Measurements from ENCODE around the gene NELFA. TPM values are rescaled to one million over a fixed set of nuclear protein-coding genes. Genes with fewer than 3 reads are reported as not detected.

NELFA gene
- 15.5 TPM for total RNA-seq
- long read RNA-seq, transcript NELFA-202 (11 exons, 3,343 nt), result major isoform, 84 of 111 reads
- long read RNA-seq, partial matches to known transcripts, result 12 of 111 reads
- long read RNA-seq, other reads (novel, unspliced or antisense), result 13 of 111 reads

DNA sequence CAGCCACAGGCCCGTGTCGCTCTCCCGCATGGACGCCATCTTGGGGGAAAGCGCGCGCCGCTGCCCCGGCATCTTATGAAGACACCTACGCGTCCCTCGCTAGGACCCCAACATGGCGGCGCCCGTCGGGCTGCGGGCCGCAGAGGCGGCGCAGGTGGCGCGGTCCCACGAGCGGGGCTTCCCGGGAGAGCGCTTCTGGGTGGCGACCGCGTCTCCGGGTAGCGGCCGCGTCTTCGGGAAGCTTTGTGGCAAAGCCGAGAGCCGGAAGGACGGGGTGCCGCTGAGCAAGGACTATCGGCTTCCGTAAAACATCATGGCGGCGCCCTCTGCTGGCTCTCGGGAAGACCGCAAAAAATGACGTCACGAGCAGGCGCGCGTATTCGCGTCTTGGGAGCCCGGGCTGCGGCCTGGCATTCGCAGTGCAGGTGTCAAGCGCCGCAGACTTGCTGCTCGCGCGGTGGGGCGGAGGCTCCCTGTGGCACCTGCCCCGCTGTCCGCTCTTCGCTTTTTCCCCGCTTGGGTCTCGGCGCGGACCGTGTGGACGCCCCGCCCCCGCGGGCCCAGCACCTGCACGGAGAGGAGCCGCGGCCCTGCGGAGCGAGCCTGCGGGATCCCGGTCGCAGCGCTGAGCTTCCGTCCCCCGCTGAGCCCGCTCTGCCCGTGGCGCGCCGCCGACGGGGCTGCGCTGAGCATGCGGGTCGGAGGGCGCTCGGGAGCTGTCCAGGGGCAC lies at the start of gene NELFA:
Gene NELFA, minus strand, starts transcription at position 54 of the 730 bp plus-strand sequence. Its CDS starts 15 bp downstream, at position 39.
- DNase-seq (ENCODE audit: low spot score), result peak; percentile 98

DNA sequence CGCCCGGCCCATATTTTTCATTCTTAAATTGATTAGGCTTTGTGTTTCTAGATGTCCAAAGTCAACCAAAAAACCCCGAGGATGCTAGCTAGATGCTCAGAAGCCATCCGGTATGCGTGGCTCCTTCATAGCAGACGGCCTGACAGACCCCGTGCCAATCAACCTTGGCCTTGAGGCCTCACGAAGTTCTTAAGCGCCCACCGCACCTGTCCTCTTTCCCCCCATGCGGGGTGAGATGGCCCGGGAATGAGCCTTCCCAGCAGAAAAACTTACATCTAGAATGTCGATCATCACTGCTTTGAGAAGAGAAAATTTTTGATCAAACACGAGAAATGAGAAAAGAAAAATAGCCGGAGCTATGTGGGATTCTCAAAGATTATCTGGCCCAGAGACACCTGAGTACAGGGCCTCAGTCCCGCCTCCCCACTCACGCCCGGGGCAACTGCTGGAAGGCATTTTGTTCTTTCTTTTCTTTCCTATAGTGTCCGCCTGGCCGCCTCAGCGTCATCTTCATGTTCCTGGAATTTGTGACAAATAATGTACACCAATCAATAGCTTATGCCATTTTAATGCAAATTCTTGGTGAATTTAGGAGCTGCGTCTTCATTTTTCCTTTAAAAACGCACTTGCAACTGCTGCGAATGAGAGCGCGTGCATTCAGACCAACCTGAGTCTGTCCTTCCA lies 48.8 kb upstream of the NELFA start:
- DNase-seq (ENCODE audit: low spot score), result no peak

DNA sequence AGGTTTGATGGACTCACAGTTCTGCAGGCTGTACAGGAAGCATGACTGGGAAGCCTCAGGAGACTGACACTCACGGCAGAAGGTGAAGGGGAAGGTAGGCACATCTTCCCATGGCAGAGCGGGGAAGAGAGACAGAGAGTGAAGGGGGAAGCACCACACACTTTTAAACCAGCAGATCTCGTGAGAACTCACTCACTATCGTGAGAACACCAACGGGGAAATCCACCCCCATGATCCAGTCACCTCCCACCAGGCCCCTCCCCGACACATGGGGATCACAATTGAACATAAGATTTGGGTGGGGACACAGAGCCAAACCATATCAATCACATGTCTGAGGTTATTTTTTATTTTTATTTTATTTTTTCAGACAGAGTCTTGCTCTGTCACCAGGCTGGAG lies 45.4 kb upstream of the NELFA start:
- no peak for DNase-seq (ENCODE audit: low spot score)

DNA sequence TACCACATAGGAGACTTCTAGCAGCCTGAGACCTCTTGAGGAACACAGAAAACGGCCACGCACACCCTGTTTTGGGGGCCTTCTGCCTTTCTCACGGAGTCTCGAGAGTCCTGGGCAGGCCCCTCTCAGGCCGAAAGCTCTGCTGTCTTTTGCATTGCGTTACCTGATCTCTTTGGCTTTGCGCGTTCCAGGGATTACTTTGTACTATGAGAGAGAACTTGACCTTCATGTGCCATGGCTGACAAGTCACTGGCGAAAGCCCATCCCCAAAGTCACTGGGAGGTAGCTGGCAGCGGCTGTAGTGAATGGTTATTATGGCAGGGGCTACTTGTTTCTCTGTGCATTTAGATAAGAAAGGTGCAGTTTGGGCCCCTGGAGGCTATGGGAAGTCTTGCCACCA lies 42.3 kb upstream of the NELFA start:
- DNase-seq (ENCODE audit: low spot score), result peak; percentile 37

DNA sequence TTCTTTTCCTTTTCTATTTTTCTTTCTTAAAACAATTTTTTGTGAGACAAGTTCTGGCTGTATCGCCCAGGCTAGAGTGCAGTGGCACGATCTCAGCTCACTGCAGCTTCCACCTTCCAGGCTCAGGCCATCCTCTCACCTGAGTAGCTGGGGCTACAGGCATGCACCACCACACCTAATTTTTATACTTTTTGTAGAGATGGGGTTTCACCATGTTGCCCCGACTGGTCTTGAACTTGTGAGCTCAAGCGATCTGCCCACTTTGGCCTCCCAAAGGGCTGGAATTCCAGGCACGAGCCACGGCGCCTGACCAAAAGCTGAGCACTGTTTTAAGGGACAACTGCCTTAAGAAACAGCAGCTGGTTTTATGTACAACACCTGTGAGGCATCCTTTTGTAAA lies 41.0 kb upstream of the NELFA start:
- DNase-seq (ENCODE audit: low spot score), result peak; percentile 77

DNA sequence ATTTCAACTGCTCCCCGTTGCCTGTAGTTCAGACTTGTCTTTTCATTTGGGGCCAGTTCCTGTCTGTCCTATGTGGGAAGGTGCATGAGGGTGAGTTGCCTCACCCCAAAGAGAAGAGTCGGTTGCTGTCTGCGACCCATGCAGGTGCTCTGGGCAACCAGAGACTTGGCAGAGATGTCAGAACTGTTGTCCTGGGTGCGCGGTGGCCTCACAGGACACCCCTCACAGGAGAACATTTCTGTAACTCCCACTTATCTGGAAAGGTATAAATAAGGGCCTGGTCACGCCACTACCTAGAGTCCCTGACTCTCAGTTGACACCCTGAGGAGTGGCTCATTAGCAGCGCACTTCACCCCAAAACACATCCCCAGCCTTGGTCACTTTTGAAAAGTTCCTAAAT lies 40.6 kb upstream of the NELFA start:
- no peak for DNase-seq (ENCODE audit: low spot score)

DNA sequence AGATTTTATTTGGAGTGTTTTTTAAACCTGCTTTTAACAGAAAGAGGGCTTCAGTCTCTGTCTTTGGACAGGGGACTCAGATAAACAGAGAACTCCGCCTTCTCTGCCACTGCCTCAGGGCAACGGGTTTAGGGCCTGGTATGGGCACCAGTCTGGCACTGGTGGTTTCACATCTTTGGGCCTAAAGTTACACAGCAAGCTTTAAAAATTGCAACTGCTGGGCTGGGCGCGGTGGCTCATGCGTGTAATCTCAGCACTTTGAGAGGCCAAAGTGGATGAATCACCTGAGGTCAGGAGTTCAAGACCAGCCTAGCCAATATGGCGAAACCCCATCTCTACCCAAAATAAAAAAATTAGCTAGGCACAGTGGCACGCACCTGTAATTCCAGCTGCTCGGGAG lies 40.1 kb upstream of the NELFA start:
- DNase-seq (ENCODE audit: low spot score), result peak; percentile 60

DNA sequence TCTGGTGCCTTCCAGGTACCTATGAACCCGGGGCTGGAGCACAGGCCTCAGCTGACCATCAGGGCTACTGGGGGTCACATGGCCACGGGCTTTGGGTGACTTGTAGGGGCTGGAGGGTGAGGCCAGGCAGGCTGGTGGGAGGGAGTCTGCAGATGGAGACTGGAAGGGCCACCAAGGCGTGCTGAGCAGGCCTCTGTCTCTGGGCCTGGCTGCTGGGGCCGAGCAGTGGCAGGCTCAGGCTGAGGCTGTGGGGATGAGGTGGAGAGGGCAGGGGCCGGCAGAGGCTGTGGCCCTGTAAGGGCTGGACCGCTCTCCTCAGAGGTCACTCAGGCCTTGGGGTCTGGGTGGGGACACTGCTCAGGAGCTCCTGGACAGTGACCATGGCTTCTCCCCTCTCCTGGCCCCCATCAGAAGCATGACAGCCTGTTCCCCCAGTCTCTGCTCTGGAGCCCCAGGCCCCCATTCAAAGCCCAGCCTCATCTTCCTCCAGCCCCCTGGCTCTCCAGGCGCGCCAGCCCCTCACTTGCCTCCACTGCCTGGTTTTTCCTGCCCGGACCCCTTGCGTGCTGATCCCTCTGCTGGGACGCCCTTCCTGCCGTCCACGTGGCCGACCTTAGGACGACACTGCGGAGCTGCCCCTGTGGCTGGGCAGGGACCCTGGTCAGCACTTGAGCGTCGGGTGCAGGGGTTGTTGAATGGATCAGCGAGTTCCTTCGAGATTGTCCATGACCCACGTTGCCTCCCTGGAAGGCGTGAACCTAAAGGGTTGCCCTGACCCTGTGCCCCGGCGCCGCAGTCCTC lies 39.2 kb upstream of the NELFA start:
- DNase-seq (ENCODE audit: low spot score), result peak; percentile 85

DNA sequence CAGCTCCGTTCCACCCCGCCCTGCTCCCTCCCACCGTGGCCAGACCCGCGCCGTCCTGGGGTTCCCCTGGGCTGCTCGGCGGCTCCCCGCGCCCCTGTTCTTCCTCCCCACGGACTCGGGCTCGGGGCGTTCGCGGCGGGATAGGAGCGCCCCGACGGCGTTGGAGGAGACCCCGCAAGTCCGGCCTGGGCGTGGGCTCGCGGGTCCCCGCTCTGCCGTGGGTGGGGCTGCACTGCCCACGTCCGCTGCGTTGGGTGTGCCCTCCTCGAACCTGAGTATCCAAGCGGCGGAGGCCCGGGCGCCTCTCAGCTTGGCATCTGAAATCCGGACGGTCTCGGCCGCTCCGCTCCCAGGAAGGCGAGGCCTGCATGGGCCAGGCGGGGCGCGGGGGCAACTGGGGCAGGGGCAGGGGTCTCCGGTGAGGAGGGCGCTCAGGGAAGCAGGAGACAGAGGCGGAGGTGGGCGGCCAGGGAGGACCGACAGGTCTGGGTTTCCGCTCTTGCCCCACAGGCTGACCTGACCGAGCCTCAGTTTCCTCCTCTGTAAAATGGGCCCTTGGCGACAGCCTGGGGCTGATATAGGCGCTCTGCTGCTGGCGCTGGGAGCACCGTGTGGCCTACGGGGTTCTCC lies 38.4 kb upstream of the NELFA start:
- DNase-seq (ENCODE audit: low spot score), result peak; percentile 84

DNA sequence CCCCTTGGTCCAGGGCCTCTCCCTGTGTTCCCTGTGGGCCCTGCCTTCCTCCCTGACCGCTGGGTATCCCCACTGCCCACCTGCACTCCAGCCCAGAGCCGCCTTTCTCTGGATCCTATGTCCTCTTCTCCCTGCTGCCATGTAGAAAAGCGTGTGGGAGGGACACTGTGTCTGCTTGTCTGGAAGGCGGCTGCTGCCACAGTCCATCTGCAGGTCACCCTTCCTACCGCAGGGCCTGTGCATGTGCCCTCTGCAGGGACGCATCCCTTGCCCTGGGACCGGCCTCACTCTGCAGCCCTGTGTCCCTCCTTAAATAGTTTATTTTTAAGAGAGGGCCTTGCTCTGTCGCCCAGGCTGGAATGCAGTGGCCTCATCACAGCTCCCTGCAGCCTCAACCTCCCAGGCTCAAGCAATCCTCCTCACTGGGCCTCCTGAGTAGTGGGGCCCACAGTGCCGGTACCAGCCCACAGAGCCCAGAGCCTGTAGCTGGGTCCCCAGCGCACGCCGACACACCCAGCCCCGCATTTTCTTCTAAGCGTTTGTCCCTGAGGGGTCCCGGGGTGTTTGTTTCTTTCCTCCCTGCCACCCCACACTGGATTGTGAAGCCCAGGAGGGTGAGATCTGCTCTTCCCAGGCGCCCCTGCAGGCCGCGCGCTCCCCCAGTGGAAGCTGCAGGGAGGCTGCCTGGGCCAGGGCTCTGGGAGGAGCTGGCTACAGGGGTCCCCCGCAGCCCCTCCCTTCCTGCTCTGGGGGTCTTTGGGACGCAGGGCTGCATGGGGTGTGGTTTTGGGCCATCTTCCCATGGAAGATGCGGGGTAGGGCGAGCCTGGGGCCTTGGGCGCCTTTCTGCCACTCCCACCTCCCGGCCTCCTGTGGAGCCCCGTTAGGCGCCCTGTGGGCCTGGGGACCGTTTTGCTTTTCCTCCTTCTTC lies 37.5 kb upstream of the NELFA start:
- peak; percentile 81 for DNase-seq (ENCODE audit: low spot score)

DNA sequence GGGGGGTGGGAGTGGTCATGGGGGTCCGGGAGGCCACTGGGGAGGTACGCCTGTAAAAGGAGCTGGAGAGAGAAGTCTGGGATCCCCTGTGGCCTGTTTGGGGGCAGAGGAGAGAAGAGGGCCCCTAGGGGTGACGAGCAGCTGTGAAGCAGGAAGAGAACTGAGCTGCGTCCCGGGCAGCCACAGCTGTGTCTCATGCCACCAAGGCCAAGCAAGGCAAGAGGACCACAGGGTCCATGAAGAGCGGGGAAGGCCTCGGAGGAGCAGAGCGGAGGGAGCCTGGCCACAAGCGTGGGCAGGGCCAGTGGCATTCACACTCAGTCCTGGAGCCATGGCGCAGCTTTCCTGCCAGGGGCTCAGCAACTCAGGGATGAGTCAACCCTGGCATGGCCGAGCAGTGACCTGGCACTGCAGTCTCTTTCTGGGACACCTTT lies 36.8 kb upstream of the NELFA start:
- DNase-seq (ENCODE audit: low spot score), result peak; percentile 79

DNA sequence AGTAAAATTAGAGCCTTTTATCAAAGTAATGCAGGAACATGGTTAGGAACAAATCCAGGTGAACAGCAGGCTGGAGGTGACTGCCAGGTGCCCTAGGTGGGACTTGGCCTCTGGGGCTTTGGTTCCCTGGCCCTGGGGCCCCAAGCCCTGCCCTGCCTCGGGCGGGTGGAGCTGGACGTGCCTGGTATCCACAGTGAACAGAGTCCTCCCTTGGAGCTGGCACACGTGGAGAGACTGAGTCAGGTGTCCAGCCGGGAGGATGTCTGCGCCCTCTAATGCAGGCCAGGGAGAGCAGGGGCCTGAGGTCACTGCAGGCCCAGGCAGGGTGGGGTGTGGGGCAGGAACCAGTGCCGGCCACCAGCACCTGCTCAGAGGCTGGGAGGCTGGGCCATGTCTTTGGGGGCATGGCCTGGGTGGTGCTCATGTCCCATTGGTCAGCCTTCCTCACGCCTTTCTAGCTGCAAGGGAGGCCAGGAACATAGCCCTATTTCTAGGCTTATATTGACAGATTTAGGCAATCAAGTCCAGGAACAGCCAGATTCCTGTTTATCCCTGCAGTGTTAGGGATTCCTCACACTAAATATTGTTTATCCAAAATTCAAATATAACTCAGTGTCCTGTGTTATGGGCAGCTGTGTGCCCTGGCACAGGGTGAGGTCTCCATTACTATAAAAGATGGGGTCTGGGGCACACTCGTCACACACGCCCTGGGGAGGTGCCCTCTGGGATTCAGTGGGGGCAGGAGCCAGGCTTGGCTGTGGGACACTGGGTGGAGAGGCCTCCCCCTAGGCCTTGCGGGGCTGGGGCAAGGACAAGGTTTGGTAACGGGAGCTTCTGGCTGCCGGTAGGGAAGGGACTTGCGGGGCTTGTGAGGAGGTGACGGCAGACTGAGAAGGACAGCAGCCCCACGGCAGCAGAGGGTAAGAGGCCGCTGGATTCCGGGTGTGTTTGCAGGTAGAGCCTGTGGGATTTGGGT lies 36.1 kb upstream of the NELFA start:
- no peak for DNase-seq (ENCODE audit: low spot score)

DNA sequence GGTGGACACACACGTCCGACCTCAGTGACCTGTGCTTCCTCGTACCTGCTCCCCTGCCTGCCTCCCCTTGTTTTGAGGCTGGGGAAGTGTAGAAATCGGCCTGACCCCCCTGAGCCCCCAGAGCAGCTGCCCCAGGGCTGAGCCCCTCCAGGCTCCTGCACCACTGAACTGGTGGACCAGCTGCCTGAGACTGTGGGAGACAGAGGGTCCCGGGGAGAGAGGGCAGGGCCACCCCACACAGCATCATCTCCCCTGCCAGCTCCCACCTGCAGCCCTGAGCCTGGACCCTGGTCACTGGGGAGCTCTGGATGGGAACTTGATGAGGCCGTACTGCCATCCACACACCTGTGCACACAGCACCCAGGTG lies 35.3 kb upstream of the NELFA start:
- DNase-seq (ENCODE audit: low spot score), result no peak

DNA sequence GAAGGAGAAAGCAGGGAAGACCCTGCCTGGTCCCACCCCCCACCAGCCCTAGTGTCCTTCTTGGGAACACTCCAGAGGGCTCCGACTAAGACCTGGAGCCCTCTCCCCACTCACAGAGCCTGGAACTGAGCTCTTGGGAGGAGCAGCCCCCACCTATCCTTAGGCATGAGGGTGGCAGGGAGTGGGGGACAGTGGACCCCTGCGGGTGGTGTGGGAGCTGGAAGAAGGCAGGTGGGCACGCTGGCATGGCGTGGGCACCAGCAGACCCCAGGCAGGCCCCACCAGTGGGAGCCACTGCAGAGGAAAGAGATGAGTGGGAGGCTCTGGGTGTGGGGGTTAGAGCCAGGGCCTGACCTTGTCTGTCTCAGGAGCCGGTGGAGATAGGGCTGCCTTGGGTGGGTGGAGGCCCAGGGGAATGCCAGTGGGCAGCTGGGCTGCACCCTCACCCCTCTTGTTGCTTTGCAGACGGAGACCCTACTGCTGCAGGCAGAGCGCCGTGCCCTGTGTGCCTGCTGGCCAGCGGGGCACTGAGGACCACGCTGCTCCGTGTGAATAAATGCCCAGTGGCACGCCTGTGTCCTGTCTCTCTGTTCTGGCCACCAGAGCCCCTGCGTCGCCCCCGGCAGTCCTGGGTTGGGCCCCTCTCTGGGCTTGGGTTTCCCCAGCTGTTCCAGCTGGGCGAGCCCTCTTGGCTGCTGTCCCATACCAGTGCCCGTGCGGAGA lies 34.8 kb upstream of the NELFA start:
- DNase-seq (ENCODE audit: low spot score), result no peak

DNA sequence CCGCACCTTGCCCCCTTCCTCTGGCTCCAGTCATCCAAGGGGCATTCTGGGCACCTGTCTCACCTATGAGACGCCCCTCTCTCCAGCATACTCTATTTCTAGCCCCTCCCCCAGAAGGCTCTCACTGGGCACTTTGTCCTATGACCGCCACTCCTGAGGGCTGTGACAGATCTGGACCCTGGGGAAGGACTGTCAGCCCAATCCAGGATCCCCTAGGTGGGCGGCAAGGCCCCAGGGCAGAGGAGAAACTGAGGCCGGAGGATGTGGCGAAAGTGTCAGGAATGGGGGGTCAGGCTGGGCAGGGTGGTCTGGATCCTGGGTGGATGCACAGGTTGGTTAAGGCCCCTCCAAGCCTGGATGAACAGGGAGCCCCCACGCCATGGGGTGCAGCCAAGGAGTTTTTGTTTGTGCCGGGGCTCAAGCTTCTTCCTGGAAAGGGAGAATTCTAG lies 34.2 kb upstream of the NELFA start:
- no peak for DNase-seq (ENCODE audit: low spot score)

DNA sequence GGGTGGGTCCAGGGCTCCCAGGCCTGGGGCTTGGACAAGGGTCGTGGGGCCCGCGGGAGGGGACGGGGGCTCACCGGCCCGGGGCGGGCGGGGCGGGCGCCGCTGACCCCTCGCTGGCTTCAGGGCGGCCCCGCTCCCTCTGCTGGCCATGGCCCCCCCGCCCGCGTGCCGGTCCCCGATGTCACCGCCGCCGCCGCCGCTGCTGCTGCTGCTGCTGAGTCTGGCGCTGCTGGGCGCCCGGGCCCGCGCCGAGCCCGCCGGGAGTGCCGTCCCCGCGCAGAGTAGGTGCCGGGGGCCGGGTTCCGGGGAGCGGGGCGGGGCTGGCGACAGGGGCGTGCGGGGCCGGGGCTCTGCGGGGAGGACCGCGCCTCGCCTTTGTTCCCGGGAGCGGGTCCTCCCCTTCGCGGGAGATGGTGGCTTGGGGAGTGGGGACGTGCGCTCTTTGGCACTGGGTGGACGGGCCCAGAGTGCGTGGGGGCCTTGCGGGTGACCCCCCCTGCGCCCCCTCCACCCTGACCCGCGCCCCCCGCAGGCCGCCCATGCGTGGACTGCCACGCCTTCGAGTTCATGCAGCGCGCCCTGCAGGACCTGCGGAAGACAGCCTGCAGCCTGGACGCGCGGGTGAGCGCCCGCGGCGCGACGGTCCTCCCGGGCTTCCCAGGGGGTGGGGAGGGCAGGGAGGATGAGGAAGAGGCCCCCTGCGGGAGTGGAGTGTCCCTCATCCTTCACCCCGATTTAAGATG lies 33.6 kb upstream of the NELFA start:
- DNase-seq (ENCODE audit: low spot score), result peak; percentile 80

Measured in mesenteric fat pad (tissue), 1 donor.